Astrocyte (in vitro differentiated cells and primary cell): ENCODE measurements around the gene FAM234A. TPM values are rescaled to one million over a fixed set of nuclear protein-coding genes. Genes with fewer than 3 reads are reported as not detected.

Experiments
- DNase-seq: peaks from one replicate; pipeline ENCODE4 v3.0.0-alpha.2; 2010; ENCODE audit warnings: low read depth
- FAIRE-seq: peaks from 2 replicates; lab custom pipeline; 2011; peaks lifted over from hg19 to GRCh38; lab: Jason Lieb, UNC
- H2AFZ ChIP-seq: 2 replicates; pipeline ENCODE4 v1.6.0; 2012; ENCODE audit warnings: low read depth, low read length, inconsistent platforms
- H3K27ac ChIP-seq: 2 replicates; pipeline ENCODE4 v1.5.1; 2011; ENCODE audit warnings: low read depth, low read length, inconsistent platforms
- H3K27me3 ChIP-seq: 2 replicates; pipeline ENCODE4 v1.6.0; 2011; ENCODE audit warnings: low read length, inconsistent platforms; ENCODE audit not compliant: insufficient read depth
- H3K36me3 ChIP-seq: 2 replicates; pipeline ENCODE4 v1.5.1; 2011; ENCODE audit warnings: low read length, inconsistent platforms; ENCODE audit not compliant: insufficient read depth
- H3K4me1 ChIP-seq: 2 replicates; pipeline ENCODE4 v1.5.1; 2011; ENCODE audit warnings: low read length, inconsistent platforms; ENCODE audit not compliant: insufficient read depth
- H3K4me2 ChIP-seq: 2 replicates; pipeline ENCODE4 v1.6.0; 2012; ENCODE audit warnings: low read length, inconsistent platforms
- H3K4me3 ChIP-seq: 2 replicates; pipeline ENCODE4 v1.5.1; 2011; ENCODE audit warnings: low read depth, mild to moderate bottlenecking, low read length, inconsistent platforms; ENCODE audit not compliant: insufficient read depth
- H3K79me2 ChIP-seq: 2 replicates; pipeline ENCODE4 v1.6.0; 2012; ENCODE audit warnings: mild to moderate bottlenecking, low read length, inconsistent platforms; ENCODE audit not compliant: insufficient read depth
- H3K9ac ChIP-seq: 2 replicates; pipeline ENCODE4 v1.6.0; 2012; ENCODE audit warnings: mild to moderate bottlenecking, low read length, inconsistent platforms
- H3K9me3 ChIP-seq: 2 replicates; pipeline ENCODE4 v1.5.1; 2012; ENCODE audit warnings: low read depth, mild to moderate bottlenecking, low read length, inconsistent platforms; ENCODE audit not compliant: insufficient read depth
- H4K20me1 ChIP-seq: 2 replicates; pipeline ENCODE4 v1.6.0; 2012; ENCODE audit warnings: low read length, inconsistent platforms; ENCODE audit not compliant: insufficient read depth
- H3K27ac Mint-ChIP-seq: one replicate; pipeline ENCODE4 v1.8.0; 2021; ENCODE audit warnings: mild to moderate bottlenecking, mixed read lengths; ENCODE audit not compliant: unreplicated experiment
- H3K27me3 Mint-ChIP-seq: one replicate; pipeline ENCODE4 v1.8.0; 2021; ENCODE audit warnings: low read depth, mixed read lengths; ENCODE audit not compliant: unreplicated experiment
- H3K36me3 Mint-ChIP-seq: one replicate; pipeline ENCODE4 v1.8.0; 2021; ENCODE audit warnings: low read depth, mixed read lengths; ENCODE audit not compliant: unreplicated experiment
- H3K4me1 Mint-ChIP-seq: one replicate; pipeline ENCODE4 v1.8.0; 2021; ENCODE audit warnings: low read depth, mixed read lengths; ENCODE audit not compliant: unreplicated experiment
- H3K4me3 Mint-ChIP-seq: one replicate; pipeline ENCODE4 v1.8.0; 2021; ENCODE audit warnings: mild to moderate bottlenecking, moderate library complexity, mixed read lengths; ENCODE audit not compliant: unreplicated experiment
- H3K9me3 Mint-ChIP-seq: one replicate; pipeline ENCODE4 v1.8.0; 2021; ENCODE audit warnings: mild to moderate bottlenecking, mixed read lengths; ENCODE audit not compliant: unreplicated experiment
- EZH2 ChIP-seq: IDR thresholded peaks from 2 replicates; pipeline ENCODE4 v1.6.1; 2012; ENCODE audit warnings: mild to moderate bottlenecking, low read length, inconsistent platforms; ENCODE audit not compliant: insufficient read depth
- total RNA-seq: library from RNA; stranded (reverse); gene quantifications from 2 replicates; pipeline ENCODE4 v1.2.1, GENCODE V29; 2021
- TF ChIP-seq, protein P1 (sequence below): IDR thresholded peaks from 2 replicates; pipeline ENCODE4 v1.5.1; 2011; ENCODE audit warnings: low read depth, mild to moderate bottlenecking, inconsistent platforms, low read length, moderate library complexity; ENCODE audit not compliant: insufficient read depth

The FAM234A gene
- total RNA-seq, 1 donor from 2014 or later: 70.8 TPM

- no peaks in the 10 kb centered on the region for H3K36me3 ChIP-seq
- FAIRE-seq (no peak), DNase-seq (no peak)
- H3K79me2 ChIP-seq: peaks cover 12% of the 10 kb centered on the region
- no peaks in the 10 kb centered on the region for H3K27me3 ChIP-seq
- no peak for TF ChIP-seq EZH2
- TF ChIP-seq, protein P1, sequence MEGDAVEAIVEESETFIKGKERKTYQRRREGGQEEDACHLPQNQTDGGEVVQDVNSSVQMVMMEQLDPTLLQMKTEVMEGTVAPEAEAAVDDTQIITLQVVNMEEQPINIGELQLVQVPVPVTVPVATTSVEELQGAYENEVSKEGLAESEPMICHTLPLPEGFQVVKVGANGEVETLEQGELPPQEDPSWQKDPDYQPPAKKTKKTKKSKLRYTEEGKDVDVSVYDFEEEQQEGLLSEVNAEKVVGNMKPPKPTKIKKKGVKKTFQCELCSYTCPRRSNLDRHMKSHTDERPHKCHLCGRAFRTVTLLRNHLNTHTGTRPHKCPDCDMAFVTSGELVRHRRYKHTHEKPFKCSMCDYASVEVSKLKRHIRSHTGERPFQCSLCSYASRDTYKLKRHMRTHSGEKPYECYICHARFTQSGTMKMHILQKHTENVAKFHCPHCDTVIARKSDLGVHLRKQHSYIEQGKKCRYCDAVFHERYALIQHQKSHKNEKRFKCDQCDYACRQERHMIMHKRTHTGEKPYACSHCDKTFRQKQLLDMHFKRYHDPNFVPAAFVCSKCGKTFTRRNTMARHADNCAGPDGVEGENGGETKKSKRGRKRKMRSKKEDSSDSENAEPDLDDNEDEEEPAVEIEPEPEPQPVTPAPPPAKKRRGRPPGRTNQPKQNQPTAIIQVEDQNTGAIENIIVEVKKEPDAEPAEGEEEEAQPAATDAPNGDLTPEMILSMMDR: no peak
- H3K27ac ChIP-seq: no peak overlapping the region
- Mint-ChIP-seq H3K4me1 (no peaks in the 10 kb centered on the region), H3K27me3 (no peaks in the 10 kb centered on the region), H3K27ac (no peak overlapping the region), H3K4me3 (no peak overlapping the region), H3K36me3 (peaks cover 9% of the 10 kb centered on the region), H3K9me3 (no peaks in the 10 kb centered on the region)
- H3K4me1 ChIP-seq: no peaks in the 10 kb centered on the region
- no peak overlapping the region for H3K4me2 ChIP-seq
- H2AFZ ChIP-seq: no peak overlapping the region
- no peaks in the 10 kb centered on the region for H3K9me3 ChIP-seq
- H3K9ac ChIP-seq: no peak overlapping the region
- H3K4me3 ChIP-seq: no peak overlapping the region
- H4K20me1 ChIP-seq: peaks cover 45% of the 10 kb centered on the region
Measured at GRCh38 chr16:311725-312124, 77.1 kb downstream of the FAM234A start.

DNA sequence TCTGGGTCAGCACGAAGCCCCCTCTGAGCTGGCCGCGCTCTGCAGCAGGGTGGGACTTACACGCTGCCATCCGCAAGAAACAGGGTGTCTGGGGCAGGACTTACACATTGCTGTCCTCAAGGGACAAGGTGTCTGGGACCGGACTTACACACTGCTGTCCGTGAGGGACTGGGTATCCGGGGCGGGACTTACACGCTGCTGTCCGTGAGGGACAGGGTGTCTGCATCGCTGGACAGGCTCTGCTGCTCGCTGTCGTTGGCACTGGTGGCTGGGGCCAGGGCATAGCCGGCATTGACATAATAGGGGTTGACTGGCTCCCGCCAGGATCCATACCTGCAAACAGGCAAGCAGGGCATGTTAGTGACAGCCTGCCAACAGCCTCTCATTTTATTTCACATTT, 79.7 kb downstream of the FAM234A start:
- Mint-ChIP-seq H3K4me3 (no peak overlapping the region), H3K4me1 (no peaks in the 10 kb centered on the region), H3K9me3 (no peaks in the 10 kb centered on the region), H3K27me3 (no peaks in the 10 kb centered on the region), H3K36me3 (peaks cover 15% of the 10 kb centered on the region), H3K27ac (no peak overlapping the region)
- Histone ChIP-seq H3K9ac (no peak overlapping the region), H3K4me3 (no peak overlapping the region), H3K27ac (no peak overlapping the region), H2AFZ (no peak overlapping the region), H3K9me3 (no peaks in the 10 kb centered on the region), H3K79me2 (peaks cover 37% of the 10 kb centered on the region), H3K27me3 (no peaks in the 10 kb centered on the region), H3K36me3 (no peaks in the 10 kb centered on the region), H3K4me1 (no peaks in the 10 kb centered on the region), H4K20me1 (peaks cover 71% of the 10 kb centered on the region), H3K4me2 (no peak overlapping the region)
- TF ChIP-seq, protein P1: no peak
- no peak for TF ChIP-seq EZH2
- DNase-seq (no peak), FAIRE-seq (no peak)

DNA sequence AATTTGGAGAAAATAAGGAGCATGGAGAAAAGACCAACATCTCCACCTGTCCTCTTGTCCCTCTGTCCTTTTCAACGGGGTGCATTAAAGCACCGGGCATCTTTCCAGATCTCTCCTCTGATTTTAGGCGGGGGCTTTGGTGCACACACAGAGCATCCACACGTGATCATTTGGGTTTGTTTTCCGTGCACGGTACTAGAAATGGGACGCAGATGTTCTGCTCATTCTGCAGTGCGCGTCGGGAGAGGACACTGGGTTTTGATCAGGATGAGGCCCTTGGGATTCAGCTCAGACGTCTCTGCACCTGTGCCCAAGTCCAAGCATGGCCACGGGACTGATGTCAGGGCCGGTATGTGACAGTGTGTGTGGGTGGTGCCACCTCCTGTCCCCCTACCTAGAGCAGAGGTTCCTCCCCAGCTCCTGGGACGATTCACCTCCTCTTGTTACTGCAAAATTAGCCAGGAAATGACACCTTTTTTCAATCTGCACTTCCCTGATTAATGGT, 80.2 kb downstream of the FAM234A start:
- FAIRE-seq: no peak
- no peaks in the 10 kb centered on the region for H3K36me3 ChIP-seq
- no peaks in the 10 kb centered on the region for H3K9me3 Mint-ChIP-seq
- no peak overlapping the region for H3K27ac ChIP-seq
- DNase-seq: no peak
- H3K79me2 ChIP-seq: peaks cover 42% of the 10 kb centered on the region
- H3K27me3 ChIP-seq: no peaks in the 10 kb centered on the region
- peaks cover 15% of the 10 kb centered on the region for H3K36me3 Mint-ChIP-seq
- no peak overlapping the region for H2AFZ ChIP-seq
- no peaks in the 10 kb centered on the region for H3K9me3 ChIP-seq
- H3K27ac Mint-ChIP-seq: no peak overlapping the region
- no peaks in the 10 kb centered on the region for H3K27me3 Mint-ChIP-seq
- no peak overlapping the region for H3K4me3 Mint-ChIP-seq
- H4K20me1 ChIP-seq: peaks cover 74% of the 10 kb centered on the region
- no peak overlapping the region for H3K4me3 ChIP-seq
- no peak overlapping the region for H3K4me2 ChIP-seq
- H3K4me1 Mint-ChIP-seq: no peaks in the 10 kb centered on the region
- no peak for TF ChIP-seq EZH2
- TF ChIP-seq, protein P1: no peak
- H3K9ac ChIP-seq: no peak overlapping the region
- H3K4me1 ChIP-seq: no peaks in the 10 kb centered on the region
